ENCODE measurements around the gene FMNL2. TPM values are rescaled to one million over a fixed set of nuclear protein-coding genes. Genes with fewer than 3 reads are reported as not detected.

FMNL2 gene
- total RNA-seq, 1 experiment from 2014 or later: 33.6 TPM

- DNase-seq: no peak
- Histone ChIP-seq H3K4me1 (ENCODE audit: insufficient read depth, low read length) (no peaks in the 10 kb centered on the region), H3K9me3 (ENCODE audit: control insufficient read depth, low read depth, low read length) (no peaks in the 10 kb centered on the region), H3K79me1 (ENCODE audit: insufficient read depth, low read depth, low read length, poor library complexity, severe bottlenecking) (peaks cover 3% of the 10 kb centered on the region), H2BK20ac (ENCODE audit: low read depth, low read length, poor library complexity, severe bottlenecking) (no peak overlapping the region), H4K20me1 (ENCODE audit: control insufficient read depth, insufficient read depth, insufficient read length) (no peaks in the 10 kb centered on the region), H3K4ac (ENCODE audit: low read depth, low read length) (no peak overlapping the region), H2AK5ac (ENCODE audit: insufficient read length, low read length) (no peak overlapping the region), H4K5ac (ENCODE audit: insufficient read length, low read depth, low read length) (no peak overlapping the region), H3K14ac (ENCODE audit: insufficient read depth, low read length) (no peak overlapping the region), H3K23me2 (ENCODE audit: insufficient read length, low read depth, low read length, poor library complexity, severe bottlenecking) (no peaks in the 10 kb centered on the region), H3K23ac (ENCODE audit: insufficient read length, low read depth, low read length) (no peak overlapping the region), H4K91ac (ENCODE audit: insufficient read length, low read depth, low read length) (no peak overlapping the region), H2BK120ac (ENCODE audit: low read depth, low read length, poor library complexity, severe bottlenecking) (no peak overlapping the region), H3K79me2 (ENCODE audit: insufficient read depth, low read length) (no peaks in the 10 kb centered on the region; the same call in 1 of the 2 replicates), H2BK15ac (ENCODE audit: low read depth, low read length) (no peak overlapping the region), H3K56ac (ENCODE audit: insufficient read length, low read depth, low read length) (no peak overlapping the region), H3T11ph (ENCODE audit: low read length) (no peak overlapping the region), H4K8ac (replicated peaks; ENCODE audit: insufficient read length, low read depth, low read length) (no peak overlapping the region), H2BK12ac (ENCODE audit: insufficient read length, low read depth, low read length) (no peak overlapping the region), H3K18ac (ENCODE audit: insufficient read length, low read depth, low read length) (no peak overlapping the region), H2BK5ac (ENCODE audit: insufficient read length, low read length) (no peak overlapping the region), H3K9ac (ENCODE audit: extremely low read depth, insufficient read length, low read length) (no peak overlapping the region), H3K27ac (ENCODE audit: insufficient read length, low read depth, low read length) (no peak overlapping the region), H3K4me2 (ENCODE audit: insufficient read depth, insufficient read length, low read length) (no peak overlapping the region), H3K27me3 (ENCODE audit: insufficient read depth, low read length) (no peaks in the 10 kb centered on the region), H2AFZ (ENCODE audit: low read length) (no peak overlapping the region)
- TF ChIP-seq CTCF (conservative IDR thresholded peaks at IDR 0.05): no peak
- Mint-ChIP-seq H3K27ac (no peak overlapping the region), H3K36me3 (ENCODE audit: insufficient read depth in 1 of 3, low read depth in 3 of 3) (peaks cover 56 to 74% (median 71%) of the 10 kb centered on the region in 3 experiments), H3K27me3 (ENCODE audit: low read depth) (no peaks in the 10 kb centered on the region), H3K4me1 (no peaks in the 10 kb centered on the region), H3K4me3 (no peak overlapping the region), H3K9me3 (peaks cover 0 to 5% of the 10 kb centered on the region in 2 experiments; a peak in 3 of 5 replicates)
These were observed 351.3 kb downstream of the FMNL2 start for GRCh38 chr2:152686321-152686720.

All from H9 (cell line).